T-cell (primary cell): ENCODE data around the gene OR52A5. TPM values are rescaled to one million over a fixed set of nuclear protein-coding genes. Genes with fewer than 3 reads are reported as not detected.

ENCODE experiments used
- ATAC-seq, 4 experiments: fragments of 200-7000 bp in 3 of 4; fragments of 150-1000 bp in 1 of 4; cut with Tn5 transposase; replicated peaks in 1 of 4; 1 replicate in 3 of 4; 2 replicates in 1 of 4; pipeline ENCODE4 v1.10.0; 2021; ENCODE audit warnings: moderate library complexity in 3 of 4, mild to moderate bottlenecking in 2 of 4, moderate number of reproducible peaks in 1 of 4
- CTCF ChIA-PET, 2 donors: fragments of 300-600 bp; sonication (Branson Sonifier 250); formaldehyde crosslinking; loops; one replicate each; lab custom pipeline; 2022; ENCODE audit warnings: antibody characterized with exemption in 2 of 2; lab: Charles Lee
- POLR2A ChIA-PET, 2 donors: fragments of 300-600 bp; sonication (Branson Sonifier 250); formaldehyde crosslinking; loops; one replicate each; lab custom pipeline; 2022; ENCODE audit warnings: antibody characterized with exemption in 2 of 2; lab: Charles Lee
- DNase-seq, 35 experiments: peaks; one replicate each; pipeline versions ENCODE4 v3.0.0 to v3.0.0-alpha.2; 2013 to 2023
- H3K27ac ChIP-seq: one replicate; pipeline ENCODE4 v1.5.1; 2013; ENCODE audit warnings: low read length
- H3K27me3 ChIP-seq, 2 experiments: replicated peaks in 1 of 2; 1 replicate in 1 of 2; 2 replicates in 1 of 2; pipeline versions ENCODE4 v1.6.1 to v1.7.0; 2013; ENCODE audit warnings: low read length in 1 of 2, mixed read lengths in 1 of 2; ENCODE audit not compliant: control insufficient read depth in 2 of 2, insufficient read depth in 2 of 2; ENCODE audit errors: extremely low read depth in 1 of 2
- H3K36me3 ChIP-seq, 2 donors: 1 replicate in 1 of 2; 2 replicates in 1 of 2; pipeline versions ENCODE4 v1.6.1 to v1.7.0; 2013; ENCODE audit warnings: low read length in 1 of 2; ENCODE audit not compliant: control insufficient read depth in 2 of 2, insufficient read depth in 1 of 2; ENCODE audit errors: extremely low read depth in 1 of 2
- H3K4me1 ChIP-seq, 2 experiments: 1 replicate in 1 of 2; 2 replicates in 1 of 2; pipeline versions ENCODE4 v1.6.1 to v1.7.0; 2013; ENCODE audit warnings: low read length in 2 of 2, mixed read lengths in 1 of 2; ENCODE audit not compliant: insufficient read depth in 2 of 2, control insufficient read depth in 1 of 2; ENCODE audit errors: extremely low read depth in 1 of 2
- H3K4me3 ChIP-seq, 2 donors: 1 replicate in 1 of 2; 2 replicates in 1 of 2; pipeline versions ENCODE4 v1.5.1 to v1.7.0; 2013; ENCODE audit warnings: mild to moderate bottlenecking in 2 of 2, low read length in 1 of 2, moderate library complexity in 1 of 2; ENCODE audit not compliant: control insufficient read depth in 1 of 2; ENCODE audit errors: extremely low read depth in 1 of 2
- H3K9me3 ChIP-seq: 2 replicates; pipeline ENCODE4 v1.7.0; 2013
- H3K27ac Mint-ChIP-seq, 2 donors: one replicate each; pipeline ENCODE4 v1.8.0; 2020 to 2021; ENCODE audit warnings: mild to moderate bottlenecking in 2 of 2, mixed read lengths in 2 of 2
- H3K27me3 Mint-ChIP-seq, 2 donors: one replicate each; pipeline ENCODE4 v1.8.0; 2021 to 2022; ENCODE audit warnings: mixed read lengths in 2 of 2
- H3K36me3 Mint-ChIP-seq: one replicate; pipeline ENCODE4 v1.8.0; 2021; ENCODE audit warnings: mixed read lengths
- H3K4me1 Mint-ChIP-seq, 3 donors: one replicate each; pipeline ENCODE4 v1.8.0; 2020 to 2022; ENCODE audit warnings: mixed read lengths in 3 of 3, mild to moderate bottlenecking in 1 of 3
- H3K4me3 Mint-ChIP-seq, 3 donors: one replicate each; pipeline ENCODE4 v1.8.0; 2020 to 2022; ENCODE audit warnings: mild to moderate bottlenecking in 3 of 3, mixed read lengths in 3 of 3, moderate library complexity in 3 of 3
- H3K9me3 Mint-ChIP-seq, 3 donors: one replicate each; pipeline ENCODE4 v1.8.0; 2020 to 2022; ENCODE audit warnings: mixed read lengths in 3 of 3
- WGBS: methylation state at CpG from one replicate; pipeline ENCODE4 v1.1.5; 2013; ENCODE audit warnings: missing lambda C conversion rate; ENCODE audit not compliant: insufficient coverage; 5-methylcytosine and 5-hydroxymethylcytosine counted together
- total RNA-seq, 35 experiments: library from RNA in 6 of 35; stranded (reverse) in 6 of 35; fragments of 120-200 nt in 1 of 35; gene quantifications; one replicate each; pipeline versions ENCODE4 v1.2.1 to v1.2.4 and lab custom pipeline; 2013 to 2026

The OR52A5 gene
- total RNA-seq, 5 donors from 2014 or later (not counting 1 experiment from before 2014, with no cell fraction given): not detected

GRCh38 chr11:5081405-5081804 lies 56.8 kb downstream of the OR52A5 start:
- no peaks in the 10 kb centered on the region for H3K4me1 Mint-ChIP-seq

More at GRCh38 chr11:5081405-5081804, 56.8 kb downstream of the OR52A5 start:
- CTCF ChIA-PET: no interaction called here
- H3K27ac ChIP-seq: no peak overlapping the region
- no peaks in the 10 kb centered on the region for H3K9me3 Mint-ChIP-seq
- no peaks in the 10 kb centered on the region for H3K27me3 ChIP-seq
- no peak overlapping the region for H3K4me3 Mint-ChIP-seq
- ATAC-seq (no peak), DNase-seq (no peak)
- H3K36me3 ChIP-seq: no peaks in the 10 kb centered on the region
- H3K9me3 ChIP-seq: no peaks in the 10 kb centered on the region
- no peaks in the 10 kb centered on the region for H3K36me3 Mint-ChIP-seq
- H3K4me3 ChIP-seq: no peak overlapping the region
- no peaks in the 10 kb centered on the region for H3K4me1 ChIP-seq
- H3K27me3 Mint-ChIP-seq: peaks cover 0 to 4% of the 10 kb centered on the region in 2 donors
- no peak overlapping the region for H3K27ac Mint-ChIP-seq
- WGBS: no CpG with 5 or more reads among the region's 2 CpGs
- POLR2A ChIA-PET: no interaction called here

Other genes starting within 250 kb of the OR52A5 start
- not detected for gene OR51A7, start 234.6 kb downstream of the OR52A5 start, total RNA-seq
- gene OR51G2, start 219.0 kb downstream of the OR52A5 start, total RNA-seq: not detected
- gene OR51G1, start 214.0 kb downstream of the OR52A5 start, total RNA-seq: not detected
- gene OR51A4, start 190.8 kb downstream of the OR52A5 start, total RNA-seq: not detected
- not detected for gene OR51A2, start 182.6 kb downstream of the OR52A5 start, total RNA-seq
- not detected for gene OR51L1, start 143.5 kb downstream of the OR52A5 start, total RNA-seq
- not detected for gene OR52J3, start 91.8 kb downstream of the OR52A5 start, total RNA-seq
- not detected for gene OR52E2, start 78.7 kb downstream of the OR52A5 start, total RNA-seq
- gene OR52E1, start 68.8 kb downstream of the OR52A5 start, total RNA-seq: not detected
- not detected for gene OR52A1, start 16.4 kb upstream of the OR52A5 start, total RNA-seq
- not detected for gene OR51V1, start 62.3 kb upstream of the OR52A5 start, total RNA-seq
- gene HBB, start 88.7 kb upstream of the OR52A5 start, total RNA-seq: 10 to 100 TPM in 1 of 5 donors, under 1 TPM in 4; 0.59 to 11.7 (median 0.70) TPM
- 1 to 10 TPM in 1 of 5 donors, under 1 TPM in 1, not detected in 3; 0.72 to 1.9 TPM for gene HBD, start 96.1 kb upstream of the OR52A5 start, total RNA-seq
- gene HBG1, start 111.5 kb upstream of the OR52A5 start, total RNA-seq: 1 to 10 TPM in 3 of 5 donors, not detected in 2; 1.8 to 6.4 (median 3.3) TPM
- 10 to 100 TPM in 1 of 5 donors, 1 to 10 TPM in 2, not detected in 2; 5.8 to 13.4 (median 8.2) TPM for gene HBG2, start 116.4 kb upstream of the OR52A5 start, total RNA-seq
- 1 to 10 TPM in 3 of 5 donors, not detected in 2; 3.1 to 3.2 (median 3.2) TPM for gene HBE1, start 131.6 kb upstream of the OR52A5 start, total RNA-seq
- gene OR51B4, start 163.6 kb upstream of the OR52A5 start, total RNA-seq: not detected
- gene OR51B2, start 185.9 kb upstream of the OR52A5 start, total RNA-seq: not detected
- under 1 TPM in 2 of 5 donors, not detected in 3; 0.39 to 0.45 TPM for gene OR51B5, start 205.2 kb upstream of the OR52A5 start, total RNA-seq
- gene OR51B6, start 213.2 kb upstream of the OR52A5 start, total RNA-seq: not detected
- gene OR51M1, start 245.5 kb upstream of the OR52A5 start, total RNA-seq: not detected